Stimulated activated naive B cell treated with anti-CD40 and anti-IgM and Interleukin-4, amounts not matched to agents 10 μg/mL and 1 μg/mL and 100 μg/mL, for 72 hours (primary cell): Measurements from ENCODE around the gene ZNF683.
"Not testable (repeated sequence)": the region's sequence is repeated elsewhere in the genome, so short reads cannot be mapped to it uniquely, and the experiment has no call there.

Source experiments
- ATAC-seq, 2 donors: fragments of 150-1000 bp; cut with Tn5 transposase; replicated peaks; 2 replicates each; pipeline ENCODE4 v1.10.0; 2021; ENCODE audit warnings: moderate library complexity in 1 of 2
- DNase-seq: peaks from one replicate; pipeline ENCODE4 v3.0.0; 2021
- H3K27ac Mint-ChIP-seq: one replicate; pipeline ENCODE4 v1.8.0; 2022; ENCODE audit warnings: mild to moderate bottlenecking, mixed read lengths
- H3K27me3 Mint-ChIP-seq, 2 donors: one replicate each; pipeline ENCODE4 v1.8.0; 2022; ENCODE audit warnings: mixed read lengths in 2 of 2
- H3K36me3 Mint-ChIP-seq, 2 donors: one replicate each; pipeline ENCODE4 v1.8.0; 2022; ENCODE audit warnings: mixed read lengths in 2 of 2, mild to moderate bottlenecking in 1 of 2
- H3K4me1 Mint-ChIP-seq, 2 donors: one replicate each; pipeline ENCODE4 v1.8.0; 2022; ENCODE audit warnings: mixed read lengths in 2 of 2, mild to moderate bottlenecking in 1 of 2
- H3K4me3 Mint-ChIP-seq, 2 donors: one replicate each; pipeline ENCODE4 v1.8.0; 2022; ENCODE audit warnings: mild to moderate bottlenecking in 2 of 2, mixed read lengths in 2 of 2, moderate library complexity in 1 of 2
- H3K9me3 Mint-ChIP-seq, 2 donors: one replicate each; pipeline ENCODE4 v1.8.0; 2022; ENCODE audit warnings: mixed read lengths in 2 of 2, mild to moderate bottlenecking in 1 of 2

ZNF683 gene

GRCh38 chr1:26346274-26347033 lies 26.1 kb downstream of the ZNF683 start:
- Mint-ChIP-seq H3K4me3 (no peak overlapping the region), H3K4me1 (peaks cover 1 to 6% of the 10 kb centered on the region in 2 donors), H3K9me3 (no peaks in the 10 kb centered on the region), H3K27me3 (peaks cover 11 to 19% of the 10 kb centered on the region in 2 donors), H3K36me3 (no peaks in the 10 kb centered on the region), H3K27ac (no peak overlapping the region)
- no peak for DNase-seq
- ATAC-seq = no peak

GRCh38 chr1:26345718-26346117 lies 26.8 kb downstream of the ZNF683 start:
- Mint-ChIP-seq H3K9me3 (no peaks in the 10 kb centered on the region), H3K4me1 (peaks cover 1 to 6% of the 10 kb centered on the region in 2 donors), H3K36me3 (no peaks in the 10 kb centered on the region), H3K27me3 (peaks cover 11 to 19% of the 10 kb centered on the region in 2 donors), H3K27ac (no peak overlapping the region), H3K4me3 (no peak overlapping the region)
- no peak for DNase-seq
- ATAC-seq = no peak

GRCh38 chr1:26344147-26344920 lies 28.2 kb downstream of the ZNF683 start:
- Mint-ChIP-seq H3K9me3 (no peaks in the 10 kb centered on the region), H3K27ac (no peak overlapping the region), H3K4me1 (peaks cover 1 to 6% of the 10 kb centered on the region in 2 donors), H3K4me3 (no peak overlapping the region), H3K36me3 (no peaks in the 10 kb centered on the region), H3K27me3 (peaks cover 11 to 19% of the 10 kb centered on the region in 2 donors)
- ATAC-seq (no peak), DNase-seq (no peak)

GRCh38 chr1:26340047-26340481 lies 32.5 kb downstream of the ZNF683 start:
- peaks cover 6 to 11% of the 10 kb centered on the region in 2 donors for H3K4me1 Mint-ChIP-seq
- DNase-seq (no peak), ATAC-seq (no peak)
- H3K27me3 Mint-ChIP-seq = peaks cover 11 to 15% of the 10 kb centered on the region in 2 donors
- no peak overlapping the region for H3K4me3 Mint-ChIP-seq
- no peaks in the 10 kb centered on the region for H3K9me3 Mint-ChIP-seq
- no peak overlapping the region for H3K27ac Mint-ChIP-seq
- no peaks in the 10 kb centered on the region for H3K36me3 Mint-ChIP-seq

GRCh38 chr1:26338670-26339069 lies 33.9 kb downstream of the ZNF683 start:
- Mint-ChIP-seq H3K4me3 (no peak overlapping the region), H3K27me3 (peaks cover 5 to 11% of the 10 kb centered on the region in 2 donors), H3K9me3 (no peaks in the 10 kb centered on the region), H3K36me3 (no peaks in the 10 kb centered on the region), H3K27ac (no peak overlapping the region), H3K4me1 (peaks cover 6 to 11% of the 10 kb centered on the region in 2 donors)
- DNase-seq (no peak), ATAC-seq (no peak)

- peak overlapping the region; percentile 51 for H3K27ac Mint-ChIP-seq
- no peaks in the 10 kb centered on the region for H3K9me3 Mint-ChIP-seq
- H3K4me3 Mint-ChIP-seq = no peak overlapping the region
- H3K36me3 Mint-ChIP-seq = no peaks in the 10 kb centered on the region
- H3K4me1 Mint-ChIP-seq = peaks cover 6 to 11% of the 10 kb centered on the region in 2 donors
- H3K27me3 Mint-ChIP-seq = peaks cover 0 to 5% of the 10 kb centered on the region in 2 donors
- DNase-seq (no peak), ATAC-seq (no peak)
Measured at GRCh38 chr1:26337625-26338024, 34.9 kb downstream of the ZNF683 start.

- DNase-seq = no peak
- Mint-ChIP-seq H3K9me3 (no peaks in the 10 kb centered on the region), H3K27ac (no peak overlapping the region), H3K36me3 (no peaks in the 10 kb centered on the region), H3K4me3 (peak overlapping the region in 1 of 2 donors; percentile 83), H3K27me3 (peaks cover 0 to 2% of the 10 kb centered on the region in 2 donors), H3K4me1 (peaks cover 6 to 11% of the 10 kb centered on the region in 2 donors)
- no peak for ATAC-seq
Measured at GRCh38 chr1:26337206-26337535, 35.4 kb downstream of the ZNF683 start.

GRCh38 chr1:26336477-26337205 lies 35.9 kb downstream of the ZNF683 start:
- no peaks in the 10 kb centered on the region for H3K9me3 Mint-ChIP-seq

GRCh38 chr1:26335774-26336476 lies 36.6 kb downstream of the ZNF683 start:
- H3K27ac Mint-ChIP-seq = peak overlapping the region; percentile 80
- no peaks in the 10 kb centered on the region for H3K27me3 Mint-ChIP-seq
- H3K36me3 Mint-ChIP-seq = no peaks in the 10 kb centered on the region
- DNase-seq = no peak
- ATAC-seq = peak; percentile 2 to 3
- H3K4me3 Mint-ChIP-seq = peak overlapping the region; percentile 83 to 91
- no peaks in the 10 kb centered on the region for H3K9me3 Mint-ChIP-seq
- H3K4me1 Mint-ChIP-seq = peaks cover 6 to 11% of the 10 kb centered on the region in 2 donors

More at GRCh38 chr1:26336477-26337205, 35.9 kb downstream of the ZNF683 start:
- ATAC-seq = peak; percentile 93 to 94
- H3K4me1 Mint-ChIP-seq = peaks cover 6 to 11% of the 10 kb centered on the region in 2 donors
- H3K27ac Mint-ChIP-seq = no peak overlapping the region
- no peaks in the 10 kb centered on the region for H3K27me3 Mint-ChIP-seq
- DNase-seq = peak; percentile 68
- no peaks in the 10 kb centered on the region for H3K36me3 Mint-ChIP-seq
- H3K4me3 Mint-ChIP-seq = peak overlapping the region; percentile 83 to 91

GRCh38 chr1:26333312-26333711 lies 39.2 kb downstream of the ZNF683 start:
- H3K9me3 Mint-ChIP-seq, DNase-seq, H3K27me3 Mint-ChIP-seq, H3K36me3 Mint-ChIP-seq, H3K4me3 Mint-ChIP-seq, ATAC-seq, H3K27ac Mint-ChIP-seq: not testable (repeated sequence)
- H3K4me1 Mint-ChIP-seq = peaks cover 4 to 11% of the 10 kb centered on the region in 2 donors

- no peaks in the 10 kb centered on the region for H3K36me3 Mint-ChIP-seq
- no peak overlapping the region for H3K4me3 Mint-ChIP-seq
- no peak overlapping the region for H3K27ac Mint-ChIP-seq
- DNase-seq (no peak), ATAC-seq (no peak)
- no peaks in the 10 kb centered on the region for H3K27me3 Mint-ChIP-seq
- H3K9me3 Mint-ChIP-seq = no peaks in the 10 kb centered on the region
- H3K4me1 Mint-ChIP-seq = no peaks in the 10 kb centered on the region
Measured at GRCh38 chr1:26330276-26330675, 42.3 kb downstream of the ZNF683 start.

GRCh38 chr1:26329380-26329779 lies 43.2 kb downstream of the ZNF683 start:
- not testable (repeated sequence) for H3K4me3 Mint-ChIP-seq, H3K36me3 Mint-ChIP-seq, H3K27ac Mint-ChIP-seq, ATAC-seq, H3K9me3 Mint-ChIP-seq, DNase-seq, H3K27me3 Mint-ChIP-seq, H3K4me1 Mint-ChIP-seq

- H3K27me3 Mint-ChIP-seq = no peaks in the 10 kb centered on the region
- H3K36me3 Mint-ChIP-seq = peaks cover 2 to 8% of the 10 kb centered on the region in 2 donors
- H3K9me3 Mint-ChIP-seq = no peaks in the 10 kb centered on the region
- ATAC-seq (no peak), DNase-seq (no peak)
- H3K4me3 Mint-ChIP-seq = no peak overlapping the region
- H3K4me1 Mint-ChIP-seq = peaks cover 2 to 8% of the 10 kb centered on the region in 2 donors
- H3K27ac Mint-ChIP-seq = no peak overlapping the region
Measured at GRCh38 chr1:26328597-26328996, 44.0 kb downstream of the ZNF683 start.

- H3K4me1 Mint-ChIP-seq = peaks cover 4 to 15% of the 10 kb centered on the region in 2 donors
Measured at GRCh38 chr1:26327956-26328362, 44.6 kb downstream of the ZNF683 start.

More at GRCh38 chr1:26327956-26328362, 44.6 kb downstream of the ZNF683 start:
- Mint-ChIP-seq H3K9me3 (no peaks in the 10 kb centered on the region), H3K4me3 (no peak overlapping the region), H3K36me3 (peaks cover 7 to 14% of the 10 kb centered on the region in 2 donors), H3K27ac (no peak overlapping the region), H3K27me3 (no peaks in the 10 kb centered on the region)
- no peak for ATAC-seq
- DNase-seq = no peak
